ENCODE results near the gene MYCN.
"Not testable (repeated sequence)": the region's sequence is repeated elsewhere in the genome, so short reads cannot be mapped to it uniquely, and the experiment has no call there.

The MYCN gene

DNA sequence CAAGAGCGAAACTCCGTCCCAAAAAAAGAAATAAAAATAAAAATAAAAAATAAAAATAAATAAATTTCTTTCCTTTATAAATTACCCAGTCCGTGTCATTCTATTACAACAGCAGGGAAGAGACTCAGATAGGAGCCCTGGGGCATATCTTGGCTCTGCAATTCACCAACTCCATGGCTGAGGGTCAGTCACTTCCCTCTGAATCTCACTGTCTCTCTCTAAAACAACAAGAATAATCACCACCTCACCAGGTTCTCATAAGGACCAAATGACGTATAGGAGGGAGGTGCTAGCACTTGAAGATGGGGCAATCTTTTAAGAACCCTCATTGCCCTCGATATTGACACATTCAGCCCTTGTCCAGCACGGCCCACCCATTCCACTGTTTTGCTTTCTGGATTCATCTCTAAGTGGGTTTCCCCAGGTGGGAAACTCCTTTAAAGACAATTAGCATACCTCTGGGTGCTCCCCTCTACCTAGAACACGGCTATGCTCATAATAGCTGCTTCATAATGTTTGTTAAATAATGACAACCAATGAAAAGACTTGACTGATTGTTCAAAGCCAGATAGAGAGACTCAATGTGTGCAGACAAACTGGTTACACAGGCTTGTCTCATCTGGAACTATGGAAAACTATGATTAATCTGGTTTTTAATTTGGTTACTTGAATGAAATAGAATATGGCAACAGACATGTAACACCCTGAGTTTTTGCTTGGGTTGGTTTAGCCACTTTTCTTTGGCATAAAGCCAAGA is 15.1 kb downstream of the MYCN start:
- H3K27me3 ChIP-seq: no peaks in the 10 kb centered on the region
- H3K4me3 ChIP-seq: no peak overlapping the region
- H3K9me3 ChIP-seq (replicated peaks in 1 of 11): no peaks in the 10 kb centered on the region
- H3K4me1 ChIP-seq: peaks cover 0 to 3% (median 0%) of the 10 kb centered on the region in 10 experiments; a peak in 2 of 20 replicates
- H3K9ac ChIP-seq: no peak overlapping the region
- TF ChIP-seq Cebpa-rat (IDR thresholded peaks at IDR 0.05): no peak
- H3K4me2 ChIP-seq: no peak overlapping the region
- H3K36me3 ChIP-seq: no peaks in the 10 kb centered on the region
- no peaks in the 10 kb centered on the region for H4K20me1 ChIP-seq
- H3K27ac ChIP-seq: no peak overlapping the region

DNA sequence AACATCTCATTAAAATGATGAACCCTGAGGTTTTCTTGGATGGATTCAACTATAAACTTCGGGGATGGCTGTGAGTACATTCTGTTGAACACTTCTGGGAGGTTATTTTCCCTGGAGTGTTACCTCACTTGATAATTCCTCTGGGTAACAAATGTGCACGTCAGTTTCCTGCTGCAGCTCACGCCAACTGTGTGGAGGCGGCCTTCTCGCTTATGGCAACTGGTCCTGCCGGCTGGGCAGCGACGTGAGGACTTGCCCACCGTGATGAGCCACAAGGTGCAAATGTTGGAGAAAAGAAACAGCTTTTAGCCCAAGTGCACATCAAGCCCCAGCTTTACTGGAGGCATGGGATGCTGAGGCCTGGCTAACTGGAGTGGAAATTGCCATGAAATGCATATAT is 15.9 kb downstream of the MYCN start:
- H3K9ac ChIP-seq: no peak overlapping the region
- no peaks in the 10 kb centered on the region for H3K27me3 ChIP-seq
- H3K4me1 ChIP-seq: peaks cover 0 to 3% (median 0%) of the 10 kb centered on the region in 10 experiments; a peak in 2 of 20 replicates
- TF ChIP-seq Cebpa-rat (IDR thresholded peaks at IDR 0.05): no peak
- H3K4me2 ChIP-seq: peak overlapping the region in 4 of 11 experiments; percentile 1 to 21 (median 14); a peak in 4 of 22 replicates
- no peaks in the 10 kb centered on the region for H4K20me1 ChIP-seq
- no peak overlapping the region for H3K27ac ChIP-seq
- no peaks in the 10 kb centered on the region for H3K36me3 ChIP-seq
- H3K4me3 ChIP-seq: no peak overlapping the region
- H3K9me3 ChIP-seq (replicated peaks in 1 of 11): no peaks in the 10 kb centered on the region

DNA sequence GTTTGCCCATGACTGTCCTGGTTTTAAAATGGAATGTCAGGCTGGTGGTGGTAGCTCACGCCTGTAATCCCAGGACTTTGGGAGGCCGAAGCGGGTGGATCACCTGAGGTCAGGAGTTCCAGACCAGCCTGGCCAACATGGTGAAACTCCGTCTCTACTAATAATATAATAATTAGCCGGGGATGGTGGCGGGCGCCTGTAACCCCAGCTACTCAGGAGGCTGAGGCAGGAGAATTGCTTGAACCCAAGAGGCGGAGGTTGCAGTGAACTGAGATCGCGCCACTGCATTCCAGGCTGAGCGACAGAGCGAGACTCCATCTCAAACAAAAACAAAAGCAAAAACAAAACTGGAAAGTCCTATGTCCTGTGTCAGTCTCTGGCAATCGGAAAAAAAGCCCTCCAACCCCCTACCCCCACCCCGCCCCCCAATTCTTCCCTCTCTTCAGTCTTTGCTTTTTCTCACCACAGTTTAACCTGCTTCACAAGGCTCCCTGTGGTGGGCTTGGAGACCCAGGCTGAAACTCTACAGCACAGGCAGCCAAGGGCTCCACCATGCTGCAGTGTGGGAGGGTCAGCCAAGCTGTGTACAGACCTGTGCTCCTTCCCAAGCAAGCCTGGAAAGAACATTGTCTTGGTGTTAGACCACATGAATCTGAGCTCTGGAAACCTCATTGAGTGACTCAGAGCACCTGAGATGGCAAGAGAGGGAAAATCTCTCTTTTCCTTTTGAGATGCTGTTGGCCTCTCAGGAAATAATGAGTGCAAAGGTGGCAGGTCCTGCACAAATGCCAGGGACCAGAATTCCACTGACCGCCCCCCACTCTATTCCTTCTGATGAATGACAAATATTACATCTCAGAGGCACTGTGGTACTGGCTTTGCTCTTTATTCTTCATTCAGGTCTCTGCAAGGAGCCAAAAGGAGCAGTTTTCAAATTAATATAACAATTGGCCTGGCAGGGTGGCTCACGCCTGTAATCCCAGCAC is 16.7 kb downstream of the MYCN start:
- Histone ChIP-seq H3K9me3 (replicated peaks in 1 of 11) (peaks cover 0 to 2% (median 0%) of the 10 kb centered on the region in 11 experiments; a peak in 3 of 22 replicates), H3K4me1 (peaks cover 0 to 3% (median 0%) of the 10 kb centered on the region in 10 experiments; a peak in 2 of 20 replicates), H3K4me3 (no peak overlapping the region), H3K27me3 (no peaks in the 10 kb centered on the region), H3K4me2 (no peak overlapping the region), H3K9ac (no peak overlapping the region), H3K27ac (no peak overlapping the region), H4K20me1 (no peaks in the 10 kb centered on the region), H3K36me3 (no peaks in the 10 kb centered on the region)
- TF ChIP-seq Cebpa-rat (IDR thresholded peaks at IDR 0.05): no peak

GRCh38 chr2:15957881-15958713 is 17.7 kb downstream of the MYCN start:
- Histone ChIP-seq H3K9ac (no peak overlapping the region), H3K4me2 (no peak overlapping the region), H3K4me3 (no peak overlapping the region), H3K27ac (no peak overlapping the region), H3K36me3 (no peaks in the 10 kb centered on the region), H3K4me1 (peaks cover 0 to 3% (median 0%) of the 10 kb centered on the region in 10 experiments; a peak in 2 of 20 replicates), H4K20me1 (no peaks in the 10 kb centered on the region), H3K27me3 (no peaks in the 10 kb centered on the region), H3K9me3 (replicated peaks in 1 of 11) (peaks cover 0 to 4% (median 0%) of the 10 kb centered on the region in 11 experiments; a peak in 3 of 22 replicates)
- no peak for TF ChIP-seq Cebpa-rat (IDR thresholded peaks at IDR 0.05)

DNA sequence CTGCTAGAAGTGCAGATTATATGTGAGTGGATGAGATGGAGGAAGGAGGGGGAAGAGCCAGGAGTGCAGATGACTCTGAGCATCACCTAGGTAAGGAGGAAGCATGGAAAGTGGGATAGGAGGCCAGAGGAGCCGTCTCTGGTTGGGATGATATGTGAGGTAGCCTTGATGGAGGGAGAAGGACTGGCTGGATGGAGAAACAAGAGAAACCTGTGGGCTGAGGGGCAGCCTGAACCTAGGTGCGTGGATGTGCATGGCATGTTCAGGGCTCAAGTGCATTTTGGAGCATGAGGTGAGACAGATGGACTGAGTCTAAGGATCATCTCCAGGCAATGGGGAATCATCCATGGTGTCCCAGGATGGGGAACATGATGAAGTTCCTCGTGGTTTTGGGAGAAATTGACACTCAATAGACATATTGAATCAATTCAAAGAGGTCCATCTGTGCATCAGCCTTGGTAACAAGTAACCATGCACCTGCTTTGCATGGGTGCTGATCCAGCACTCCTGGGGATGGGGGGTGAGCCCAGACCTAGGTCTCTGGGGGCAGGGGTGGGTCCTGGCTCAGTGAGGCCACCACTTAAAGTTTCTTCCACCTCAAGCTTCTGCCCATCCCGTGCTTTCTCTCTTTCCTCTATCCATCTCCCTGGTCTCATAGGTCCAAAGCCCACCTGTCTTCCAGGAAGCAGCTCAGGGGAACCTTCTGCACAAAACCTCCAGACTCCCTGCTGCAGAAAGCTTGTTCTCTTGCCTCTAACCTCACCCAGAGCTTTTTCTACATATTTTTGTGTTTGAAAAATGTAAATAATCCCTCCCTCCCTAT is 19.2 kb downstream of the MYCN start:
- Histone ChIP-seq H3K27ac (no peak overlapping the region), H4K20me1 (no peaks in the 10 kb centered on the region), H3K9ac (no peak overlapping the region), H3K9me3 (replicated peaks in 1 of 11) (peaks cover 0 to 4% (median 0%) of the 10 kb centered on the region in 11 experiments; a peak in 3 of 22 replicates), H3K4me1 (peaks cover 0 to 8% (median 2%) of the 10 kb centered on the region in 10 experiments; a peak in 10 of 20 replicates), H3K27me3 (no peaks in the 10 kb centered on the region), H3K4me2 (no peak overlapping the region), H3K4me3 (no peak overlapping the region), H3K36me3 (no peaks in the 10 kb centered on the region)
- no peak for TF ChIP-seq Cebpa-rat (IDR thresholded peaks at IDR 0.05)

GRCh38 chr2:15960154-15960520 is 19.8 kb downstream of the MYCN start:
- H3K4me3 ChIP-seq; H3K9ac ChIP-seq; H3K9me3 ChIP-seq (replicated peaks in 1 of 11); H3K27ac ChIP-seq; H3K27me3 ChIP-seq; H3K36me3 ChIP-seq; H3K4me2 ChIP-seq; H4K20me1 ChIP-seq: not testable (repeated sequence)
- peaks cover 5 to 14% (median 8%) of the 10 kb centered on the region in 10 experiments for H3K4me1 ChIP-seq

DNA sequence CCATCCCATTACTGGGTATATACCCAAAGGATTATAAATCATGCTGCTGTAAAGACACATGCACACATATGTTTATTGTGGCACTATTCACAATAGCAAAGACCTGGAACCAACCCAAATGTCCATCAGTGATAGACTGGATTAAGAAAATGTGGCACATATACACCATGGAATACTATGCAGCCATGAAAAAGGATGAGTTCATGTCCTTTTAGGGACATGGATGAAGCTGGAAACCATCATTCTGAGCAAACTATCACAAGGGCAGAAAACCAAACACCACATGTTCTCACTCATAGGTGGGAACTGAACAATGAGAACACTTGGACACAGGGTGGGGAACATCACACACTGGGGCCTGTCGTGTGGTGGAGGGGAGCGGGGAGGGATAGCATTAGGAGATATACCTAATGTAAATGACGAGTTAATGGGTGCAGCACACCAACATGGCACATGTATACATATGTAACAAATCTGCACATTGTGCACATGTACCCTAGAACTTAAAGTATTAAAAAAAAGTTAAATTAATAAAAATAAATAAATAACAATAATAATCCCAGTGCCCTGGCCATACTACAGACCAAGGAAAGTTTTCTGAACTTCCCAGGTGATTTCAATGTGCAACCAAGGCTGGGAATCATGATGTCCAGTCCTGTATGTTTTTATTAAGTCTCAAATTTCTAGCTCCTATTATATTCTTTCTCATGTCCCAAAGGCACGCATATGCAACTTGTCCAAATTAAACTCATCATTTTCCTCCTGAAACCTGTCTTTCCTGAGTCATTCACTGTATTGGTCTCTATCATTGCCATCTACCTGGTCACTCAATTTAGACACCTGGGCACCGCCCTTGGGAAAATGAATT is 23.0 kb downstream of the MYCN start:
- H3K27me3 ChIP-seq; H3K9me3 ChIP-seq (replicated peaks in 1 of 11); H4K20me1 ChIP-seq; H3K36me3 ChIP-seq; H3K4me3 ChIP-seq; H3K9ac ChIP-seq; H3K4me2 ChIP-seq; H3K27ac ChIP-seq: not testable (repeated sequence)
- H3K4me1 ChIP-seq: peaks cover 19 to 43% (median 26%) of the 10 kb centered on the region in 10 experiments
